Stomach (tissue), 9 donors: ENCODE data around the gene SNAPC2. TPM values are rescaled to one million over a fixed set of nuclear protein-coding genes. Genes with fewer than 3 reads are reported as not detected.

Source experiments
- DNase-seq, 2 donors: peaks; one replicate each; pipeline versions ENCODE4 v3.0.0 to v3.0.0-alpha.2; 2013 to 2019
- H3K27ac ChIP-seq, 5 donors: fragments of 200-600 bp in 4 of 5; sonication (generic) in 4 of 5; one replicate each; pipeline ENCODE4 v1.5.1; 2013 to 2019; ENCODE audit warnings: mild to moderate bottlenecking in 1 of 5, moderate library complexity in 1 of 5
- H3K27me3 ChIP-seq, 3 donors: fragments of 200-600 bp; sonication (generic); one replicate each; pipeline ENCODE4 v1.5.1; 2017 to 2019; ENCODE audit warnings: mixed run types in 1 of 3
- H3K36me3 ChIP-seq, 4 donors: fragments of 200-600 bp; sonication (generic); 1 replicate in 3 of 4; 2 replicates in 1 of 4; pipeline ENCODE4 v1.5.1; 2016 to 2019
- H3K4me1 ChIP-seq, 4 donors: fragments of 200-600 bp; sonication (generic); one replicate each; pipeline ENCODE4 v1.5.1; 2016 to 2019
- H3K4me3 ChIP-seq, 4 donors: fragments of 200-600 bp; sonication (generic) in 3 of 4; one replicate each; pipeline ENCODE4 v1.5.1; 2016 to 2019; ENCODE audit warnings: mild to moderate bottlenecking in 1 of 4
- H3K9me3 ChIP-seq, 4 donors: fragments of 200-600 bp; sonication (generic); one replicate each; pipeline ENCODE4 v1.5.1; 2016 to 2019
- EP300 ChIP-seq: sonication (generic); formaldehyde crosslinking; IDR thresholded peaks from one replicate; pipeline ENCODE4 v1.6.1; 2017; ENCODE audit warnings: antibody characterized with exemption
- POLR2A ChIP-seq, 4 donors: fragments of 450-650 bp; IDR thresholded peaks; one replicate each; pipeline ENCODE4 v1.6.1; 2016; ENCODE audit warnings: antibody characterized with exemption in 4 of 4, control low read depth in 2 of 4, mild to moderate bottlenecking in 1 of 4, moderate library complexity in 1 of 4
- POLR2AphosphoS5 ChIP-seq, 3 donors: sonication (generic); formaldehyde crosslinking; IDR thresholded peaks; one replicate each; pipeline ENCODE4 v1.6.1; 2016; ENCODE audit warnings: antibody characterized with exemption in 3 of 3
- WGBS, 5 donors: extraction: QIAGEN DNeasy Blood & Tissue Kit in 3 of 5; methylation state at CpG; one replicate each; pipeline versions ENCODE4 v1.1.5 to v1.1.7; 2013 to 2018; 5-methylcytosine and 5-hydroxymethylcytosine counted together
- intact Hi-C: fragments of 100-400 bp; cut with DNase I; formaldehyde crosslinking; loops from one replicate; pipeline ENCODE4 v1.15.1; 2023; ENCODE audit warnings: low total_unique reads
- polyA plus RNA-seq, 3 donors: library from polyadenylated mRNA; stranded (reverse); fragments of 200-250 nt; gene quantifications; one replicate each; pipeline ENCODE4 v1.2.3, GENCODE V29; 2013
- total RNA-seq, 5 donors: library from RNA; depleted of rRNA; stranded (reverse); fragments of >200 nt; gene quantifications; one replicate each; pipeline versions ENCODE4 v1.1.0 to v1.2.3, GENCODE V29; 2014 to 2016
- TF ChIP-seq, protein P1 (sequence below), 7 experiments: fragments of 450-650 bp in 4 of 7; fragments of 200-600 bp in 3 of 7; sonication (generic) in 3 of 7; IDR thresholded peaks; one replicate each; pipeline ENCODE4 v1.5.1; 2016 to 2019; ENCODE audit warnings: antibody characterized with exemption in 7 of 7, control low read depth in 2 of 7, mild to moderate bottlenecking in 1 of 7
- donor health status: healthy with polysubstance abuse.
- donor health status: Bipolar disorder and iron deficiency.
- donor health status: healthy.

Gene SNAPC2
- total and polyA plus RNA-seq, 8 donors: 2.3 to 22.8 (median 14.9) TPM

DNA sequence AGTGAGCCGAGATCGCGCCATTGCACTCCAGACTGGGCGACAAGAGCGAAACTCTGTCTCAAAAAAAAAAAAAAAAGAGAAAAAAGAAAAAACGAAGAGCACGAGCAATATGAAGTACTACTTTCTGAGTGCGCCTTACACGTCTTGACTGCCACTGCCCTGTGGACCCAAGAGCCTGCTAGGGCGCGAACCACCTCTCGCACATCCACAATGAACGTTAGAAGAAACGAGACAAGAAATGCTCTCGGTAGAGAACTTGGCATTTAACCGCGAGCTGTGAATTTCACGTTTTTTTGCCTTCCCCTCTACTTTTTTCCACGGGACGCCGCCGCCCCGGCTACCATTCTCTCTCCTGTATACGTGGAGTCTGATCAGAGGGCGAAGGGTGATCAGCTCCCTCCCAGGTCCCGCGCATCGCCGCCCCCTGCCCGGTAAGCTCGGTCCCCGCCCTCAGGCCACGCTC lies 22.9 kb downstream of the SNAPC2 start:
- intact Hi-C loops: no loop called here
- no peak for TF ChIP-seq POLR2A (IDR thresholded peaks at IDR 0.05)
- TF ChIP-seq, protein P1, sequence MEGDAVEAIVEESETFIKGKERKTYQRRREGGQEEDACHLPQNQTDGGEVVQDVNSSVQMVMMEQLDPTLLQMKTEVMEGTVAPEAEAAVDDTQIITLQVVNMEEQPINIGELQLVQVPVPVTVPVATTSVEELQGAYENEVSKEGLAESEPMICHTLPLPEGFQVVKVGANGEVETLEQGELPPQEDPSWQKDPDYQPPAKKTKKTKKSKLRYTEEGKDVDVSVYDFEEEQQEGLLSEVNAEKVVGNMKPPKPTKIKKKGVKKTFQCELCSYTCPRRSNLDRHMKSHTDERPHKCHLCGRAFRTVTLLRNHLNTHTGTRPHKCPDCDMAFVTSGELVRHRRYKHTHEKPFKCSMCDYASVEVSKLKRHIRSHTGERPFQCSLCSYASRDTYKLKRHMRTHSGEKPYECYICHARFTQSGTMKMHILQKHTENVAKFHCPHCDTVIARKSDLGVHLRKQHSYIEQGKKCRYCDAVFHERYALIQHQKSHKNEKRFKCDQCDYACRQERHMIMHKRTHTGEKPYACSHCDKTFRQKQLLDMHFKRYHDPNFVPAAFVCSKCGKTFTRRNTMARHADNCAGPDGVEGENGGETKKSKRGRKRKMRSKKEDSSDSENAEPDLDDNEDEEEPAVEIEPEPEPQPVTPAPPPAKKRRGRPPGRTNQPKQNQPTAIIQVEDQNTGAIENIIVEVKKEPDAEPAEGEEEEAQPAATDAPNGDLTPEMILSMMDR (IDR thresholded peaks at IDR 0.05): no peak
- no peak for TF ChIP-seq EP300
- no peak for TF ChIP-seq POLR2AphosphoS5 (IDR thresholded peaks at IDR 0.05)
- peak overlapping the region; percentile 70 to 94 (median 81) for H3K4me3 ChIP-seq
- H3K36me3 ChIP-seq: peaks cover 13 to 34% (median 32%) of the 10 kb centered on the region in 4 donors
- DNase-seq: no peak
- H3K27me3 ChIP-seq: no peaks in the 10 kb centered on the region
- peaks cover 15 to 45% (median 35%) of the 10 kb centered on the region in 4 donors for H3K4me1 ChIP-seq
- 2 to 4% (median 3%) methylated on average over 30 to 33 of the region's 33 CpGs for WGBS, 5 donors
- H3K27ac ChIP-seq: peak overlapping the region; percentile 95 to 100 (median 99)
- H3K9me3 ChIP-seq: no peaks in the 10 kb centered on the region

DNA sequence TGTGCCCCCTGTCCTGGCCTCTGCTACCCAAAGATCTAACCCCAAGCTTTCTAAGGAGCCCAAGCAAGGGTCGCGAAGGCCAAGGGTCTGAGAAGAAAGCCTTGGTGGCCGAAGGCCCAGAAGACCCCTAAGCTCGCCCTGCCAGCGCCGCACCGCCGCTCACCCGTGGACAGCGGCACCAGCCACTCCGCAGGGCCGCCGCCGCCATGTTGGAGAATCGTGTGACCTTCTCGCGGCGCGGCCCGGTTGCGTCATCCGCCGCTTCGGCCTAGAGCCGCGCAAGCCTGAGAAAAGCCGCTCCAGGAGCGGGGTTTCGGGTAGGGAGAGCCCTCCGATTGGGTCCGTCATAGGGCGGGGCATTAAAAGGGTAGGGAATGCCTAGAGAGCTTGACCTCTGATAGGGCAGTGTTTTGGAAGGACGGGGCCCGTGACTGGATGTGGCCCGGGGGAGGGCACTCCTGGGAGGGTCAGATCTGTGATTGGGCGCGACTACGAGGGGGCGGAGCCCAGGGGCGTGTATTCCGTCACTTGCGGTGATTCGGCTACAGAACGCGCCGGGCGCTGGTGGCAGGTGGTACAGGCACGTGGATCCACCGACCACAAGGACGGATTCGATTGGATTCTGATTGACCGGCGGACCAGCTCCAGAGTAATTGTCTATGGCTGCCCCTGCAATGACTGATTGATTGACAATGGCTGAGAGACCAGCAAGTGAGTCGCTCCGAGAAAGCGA lies 23.5 kb downstream of the SNAPC2 start, which contains the start of gene TIMM44:
Gene TIMM44 (minus strand): TSS at position 223 of the 733 bp plus-strand sequence. CDS start 15 bp downstream, at position 208.
- Histone ChIP-seq H3K4me1 (peaks cover 15 to 44% (median 35%) of the 10 kb centered on the region in 4 donors), H3K36me3 (peaks cover 7 to 28% (median 26%) of the 10 kb centered on the region in 4 donors), H3K9me3 (no peaks in the 10 kb centered on the region), H3K27ac (peak within 1 kb of the TSS; percentile 95 to 100 (median 99)), H3K4me3 (peak within 1 kb of the TSS; percentile 70 to 94 (median 81)), H3K27me3 (no peaks in the 10 kb centered on the region)
- 0 to 1% (median 0%) methylated on average over 32 to 56 of the region's 56 CpGs for WGBS, 5 donors
- TF ChIP-seq, protein P1 (IDR thresholded peaks at IDR 0.05): no peak
- TF ChIP-seq POLR2AphosphoS5 (IDR thresholded peaks at IDR 0.05): peak; percentile 80 to 91 (median 85)
- peak in 1 of 4 donors; percentile 53 for TF ChIP-seq POLR2A (IDR thresholded peaks at IDR 0.05)
- peak; percentile 18 for TF ChIP-seq EP300
- intact Hi-C loops: no loop called here
- peak; percentile 99 to 100 for DNase-seq

GRCh38 chr19:7944177-7944761 lies 24.1 kb downstream of the SNAPC2 start:
- Histone ChIP-seq H3K4me3 (peak overlapping the region; percentile 70 to 94 (median 81)), H3K27ac (peak overlapping the region; percentile 92 to 100 (median 99)), H3K36me3 (peaks cover 6 to 22% (median 20%) of the 10 kb centered on the region in 4 donors), H3K27me3 (no peaks in the 10 kb centered on the region), H3K9me3 (no peaks in the 10 kb centered on the region), H3K4me1 (peaks cover 15 to 44% (median 32%) of the 10 kb centered on the region in 4 donors)
- DNase-seq: peak; percentile 91 to 96
- intact Hi-C loops: no loop called here
- 24 to 31% (median 28%) methylated on average over 17 to 18 of the region's 18 CpGs for WGBS, 5 donors
- TF ChIP-seq POLR2AphosphoS5 (IDR thresholded peaks at IDR 0.05) (no peak), POLR2A (IDR thresholded peaks at IDR 0.05) (no peak), EP300 (no peak)
- TF ChIP-seq, protein P1 (IDR thresholded peaks at IDR 0.05): peak in 6 of 7 experiments; percentile 59 to 93 (median 88)

DNA sequence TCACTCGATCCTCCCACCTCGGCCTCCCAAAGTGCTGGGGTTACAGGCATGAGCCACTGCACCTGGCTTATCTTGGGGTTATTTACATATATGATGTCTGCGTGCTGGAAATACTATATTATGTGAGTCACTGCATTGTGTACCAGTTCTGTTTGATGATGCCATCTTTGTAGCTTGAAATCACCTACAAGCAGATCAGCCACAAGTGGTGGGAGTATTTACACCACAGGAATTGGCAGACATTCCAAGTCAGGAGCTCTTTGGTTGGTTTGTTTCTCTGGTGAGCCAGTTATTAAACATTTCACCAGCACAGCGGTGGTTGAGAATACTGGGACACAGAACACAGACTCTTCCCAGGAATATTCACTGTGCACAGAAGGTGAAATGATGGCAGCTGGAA lies 27.8 kb downstream of the SNAPC2 start:
- 82 to 93% (median 86%) methylated on average over 4 of the region's 4 CpGs for WGBS, 5 donors
- TF ChIP-seq POLR2A (IDR thresholded peaks at IDR 0.05) (no peak), EP300 (no peak), POLR2AphosphoS5 (IDR thresholded peaks at IDR 0.05) (no peak)
- TF ChIP-seq, protein P1 (IDR thresholded peaks at IDR 0.05): no peak
- intact Hi-C loops: loop anchor here (5.0 kb wide), 1 partner anchor 49 kb away; no protein-coding TSS in a partner anchor
- H3K27me3 ChIP-seq: no peaks in the 10 kb centered on the region
- no peaks in the 10 kb centered on the region for H3K36me3 ChIP-seq
- DNase-seq: no peak
- peaks cover under 1 to 13% (median 3%) of the 10 kb centered on the region in 4 donors for H3K4me1 ChIP-seq
- no peak overlapping the region for H3K27ac ChIP-seq
- H3K9me3 ChIP-seq: no peaks in the 10 kb centered on the region
- no peak overlapping the region for H3K4me3 ChIP-seq
